Endodermal cell (in vitro differentiated cells): ENCODE results near the gene FBXO38. TPM values are rescaled to one million over a fixed set of nuclear protein-coding genes. Genes with fewer than 3 reads are reported as not detected.

ENCODE experiments used
- DNase-seq: peaks from one replicate; pipeline ENCODE4 v3.0.0-alpha.2; 2017
- H3K27ac ChIP-seq: 2 replicates; pipeline ENCODE4 v1.5.1; 2013; ENCODE audit warnings: mild to moderate bottlenecking, low read depth, low read length, moderate library complexity
- H3K27me3 ChIP-seq: 2 replicates; pipeline ENCODE4 v1.6.1; 2013; ENCODE audit warnings: mild to moderate bottlenecking, low read length, moderate library complexity; ENCODE audit not compliant: insufficient read depth, control insufficient read depth, poor library complexity, severe bottlenecking
- H3K36me3 ChIP-seq: 2 replicates; pipeline ENCODE4 v1.7.0; 2013; ENCODE audit warnings: mild to moderate bottlenecking, low read length, moderate library complexity; ENCODE audit not compliant: control insufficient read depth, insufficient read depth
- H3K4me1 ChIP-seq: one replicate; pipeline ENCODE4 v1.7.0; 2013; ENCODE audit warnings: low read length; ENCODE audit not compliant: control insufficient read depth, insufficient read depth
- H3K4me3 ChIP-seq: 2 replicates; pipeline ENCODE4 v1.5.1; 2013; ENCODE audit warnings: mild to moderate bottlenecking, low read length, moderate library complexity
- H3K9ac ChIP-seq: 2 replicates; pipeline ENCODE4 v1.6.1; 2013; ENCODE audit warnings: mild to moderate bottlenecking, low read length, moderate library complexity; ENCODE audit not compliant: poor library complexity, severe bottlenecking; ENCODE audit errors: extremely low read depth
- H3K9me3 ChIP-seq: 2 replicates; pipeline ENCODE4 v1.6.1; 2013; ENCODE audit warnings: mild to moderate bottlenecking, low read length, moderate library complexity; ENCODE audit not compliant: control insufficient read depth
- H3K27ac Mint-ChIP-seq: 2 replicates; pipeline ENCODE4 v1.8.0; 2020; ENCODE audit warnings: mixed read lengths
- H3K27me3 Mint-ChIP-seq: 2 replicates; pipeline ENCODE4 v1.8.0; 2021; ENCODE audit warnings: mild to moderate bottlenecking, mixed read lengths; ENCODE audit not compliant: insufficient read depth
- H3K36me3 Mint-ChIP-seq: 2 replicates; pipeline ENCODE4 v1.8.0; 2020; ENCODE audit warnings: low read depth, mixed read lengths
- H3K4me1 Mint-ChIP-seq: 2 replicates; pipeline ENCODE4 v1.8.0; 2020; ENCODE audit warnings: mixed read lengths
- H3K4me3 Mint-ChIP-seq: 2 replicates; pipeline ENCODE4 v1.8.0; 2020; ENCODE audit warnings: mild to moderate bottlenecking, moderate library complexity, mixed read lengths
- H3K9me3 Mint-ChIP-seq: 2 replicates; pipeline ENCODE4 v1.8.0; 2020; ENCODE audit warnings: mild to moderate bottlenecking, mixed read lengths
- CTCF ChIP-seq: fragments of 200-600 bp; sonication (generic); conservative IDR thresholded peaks from 2 replicates; pipeline ENCODE4 v1.5.0; 2021; ENCODE audit warnings: antibody characterized with exemption, mild to moderate bottlenecking
- WGBS, 2 experiments: methylation state at CpG; one replicate each; pipeline versions ENCODE4 v1.1.5 to v1.1.7; 2013; ENCODE audit warnings: missing lambda C conversion rate in 2 of 2, mixed read lengths in 1 of 2; ENCODE audit not compliant: insufficient coverage in 1 of 2, insufficient read length in 1 of 2; 5-methylcytosine and 5-hydroxymethylcytosine counted together
- total RNA-seq, 2 donors: library from RNA; stranded (reverse); fragmentation: NEBNext Ultra II Directional in 1 of 2; extraction: Animal tissue kit (Norgen Biotek cat#: 25700) in 1 of 2; gene quantifications; 2 replicates in 1 of 2; 3 replicates in 1 of 2; pipeline ENCODE4 v1.2.1, GENCODE V29; 2021

The FBXO38 gene
- total RNA-seq, 2 donors from 2014 or later: 45.4 to 49.7 TPM

- peaks cover 32% of the 10 kb centered on the region for H3K4me1 Mint-ChIP-seq
- Histone ChIP-seq H3K9me3 (no peaks in the 10 kb centered on the region), H3K4me3 (peak overlapping the region; percentile 9), H3K4me1 (peaks cover 12% of the 10 kb centered on the region), H3K27me3 (no peaks in the 10 kb centered on the region), H3K36me3 (peaks cover 73% of the 10 kb centered on the region), H3K27ac (no peak overlapping the region), H3K9ac (peak overlapping the region; percentile 39)
- H3K4me3 Mint-ChIP-seq: no peak overlapping the region
- DNase-seq: peak; percentile 46
- peaks cover 50% of the 10 kb centered on the region for H3K36me3 Mint-ChIP-seq
- TF ChIP-seq CTCF: peak; percentile 71
- no peaks in the 10 kb centered on the region for H3K9me3 Mint-ChIP-seq
- H3K27me3 Mint-ChIP-seq: no peaks in the 10 kb centered on the region
- 90 to 94% methylated on average over 2 to 4 of the region's 5 CpGs for WGBS, 2 experiments
- H3K27ac Mint-ChIP-seq: peak overlapping the region; percentile 71
Measured at GRCh38 chr5:148398698-148399121, 15.0 kb downstream of the FBXO38 start.

- no peak overlapping the region for H3K27ac Mint-ChIP-seq
- H3K36me3 Mint-ChIP-seq: peaks cover 57% of the 10 kb centered on the region
- no peaks in the 10 kb centered on the region for H3K9me3 Mint-ChIP-seq
- 94 to 97% methylated on average over 2 of the region's 2 CpGs for WGBS, 2 experiments
- peaks cover 5% of the 10 kb centered on the region for H3K4me1 ChIP-seq
- H3K27ac ChIP-seq: no peak overlapping the region
- H3K36me3 ChIP-seq: peaks cover 81% of the 10 kb centered on the region
- no peaks in the 10 kb centered on the region for H3K27me3 Mint-ChIP-seq
- H3K9me3 ChIP-seq: no peaks in the 10 kb centered on the region
- H3K4me3 ChIP-seq: no peak overlapping the region
- no peak overlapping the region for H3K4me3 Mint-ChIP-seq
- H3K4me1 Mint-ChIP-seq: peaks cover 21% of the 10 kb centered on the region
- no peak for DNase-seq
- no peak overlapping the region for H3K9ac ChIP-seq
- TF ChIP-seq CTCF: no peak
- H3K27me3 ChIP-seq: no peaks in the 10 kb centered on the region
Measured at GRCh38 chr5:148401604-148402003, 17.8 kb downstream of the FBXO38 start.

GRCh38 chr5:148403344-148403743 is 19.6 kb downstream of the FBXO38 start:
- no peak for DNase-seq
- no peak overlapping the region for H3K4me3 Mint-ChIP-seq
- H3K27me3 Mint-ChIP-seq: no peaks in the 10 kb centered on the region
- no peak overlapping the region for H3K4me3 ChIP-seq
- no peaks in the 10 kb centered on the region for H3K9me3 ChIP-seq
- no peaks in the 10 kb centered on the region for H3K27me3 ChIP-seq
- H3K36me3 ChIP-seq: peaks cover 91% of the 10 kb centered on the region
- peaks cover 8% of the 10 kb centered on the region for H3K4me1 Mint-ChIP-seq
- no peaks in the 10 kb centered on the region for H3K4me1 ChIP-seq
- no peak overlapping the region for H3K9ac ChIP-seq
- H3K27ac ChIP-seq: no peak overlapping the region
- H3K9me3 Mint-ChIP-seq: no peaks in the 10 kb centered on the region
- no peak overlapping the region for H3K27ac Mint-ChIP-seq
- H3K36me3 Mint-ChIP-seq: peaks cover 68% of the 10 kb centered on the region
- TF ChIP-seq CTCF: no peak
